Karpas-422 (cell line): ENCODE data around the gene PDZD2. TPM values are rescaled to one million over a fixed set of nuclear protein-coding genes. Genes with fewer than 3 reads are reported as not detected.
A peak's percentile ranks its signal among the peaks of the same experiment; 100 is the strongest.
"Not testable (repeated sequence)": the region's sequence is repeated elsewhere in the genome, so short reads cannot be mapped to it uniquely, and the experiment has no call there.

Experiments
- DNase-seq: peaks from one replicate; pipeline ENCODE4 v3.0.0-alpha.2; 2015
- H2AFZ ChIP-seq: fragments of 200-600 bp; sonication (generic); 2 replicates; pipeline ENCODE4 v1.6.1; 2014; ENCODE audit warnings: antibody characterized with exemption, low read length, mixed read lengths
- H3K27ac ChIP-seq: fragments of 200-600 bp; sonication (generic); 2 replicates; pipeline ENCODE4 v1.5.1; 2014; ENCODE audit warnings: mild to moderate bottlenecking, low read length, moderate library complexity
- H3K27me3 ChIP-seq: fragments of 200-600 bp; sonication (generic); 2 replicates; pipeline ENCODE4 v1.6.1; 2014; ENCODE audit warnings: low read length, mixed read lengths
- H3K36me3 ChIP-seq: fragments of 200-600 bp; sonication (generic); 2 replicates; pipeline ENCODE4 v1.6.1; 2014; ENCODE audit warnings: low read length, mixed read lengths; ENCODE audit not compliant: insufficient read depth
- H3K4me1 ChIP-seq: fragments of 200-600 bp; sonication (generic); 2 replicates; pipeline ENCODE4 v1.6.1; 2014; ENCODE audit warnings: mild to moderate bottlenecking, low read length, mixed read lengths
- H3K4me2 ChIP-seq: fragments of 200-600 bp; sonication (generic); 2 replicates; pipeline ENCODE4 v1.6.1; 2014; ENCODE audit warnings: low read length, low read depth, mild to moderate bottlenecking; ENCODE audit not compliant: poor library complexity, severe bottlenecking
- H3K4me3 ChIP-seq: fragments of 200-600 bp; sonication (generic); 2 replicates; pipeline ENCODE4 v1.5.1; 2014; ENCODE audit warnings: mild to moderate bottlenecking, antibody characterized with exemption, low read length, mixed read lengths
- H3K79me2 ChIP-seq: fragments of 200-600 bp; sonication (generic); 2 replicates; pipeline ENCODE4 v1.6.1; 2014; ENCODE audit warnings: mild to moderate bottlenecking, low read length, mixed read lengths
- H3K9ac ChIP-seq: fragments of 200-600 bp; sonication (generic); 2 replicates; pipeline ENCODE4 v1.6.0; 2014; ENCODE audit warnings: low read length
- H3K9me2 ChIP-seq: fragments of 200-600 bp; sonication (generic), shearing (Covaris generic); replicated peaks from 2 replicates; pipeline ENCODE4 v1.6.0; 2014; ENCODE audit warnings: mild to moderate bottlenecking, low read length, moderate library complexity; ENCODE audit not compliant: insufficient read depth
- H3K9me3 ChIP-seq: fragments of 300-700, 200-600 bp; sonication (generic); 2 replicates; pipeline ENCODE4 v1.6.1; 2014; ENCODE audit warnings: low read length, mixed read lengths
- H4K20me1 ChIP-seq: fragments of 200-600 bp; sonication (generic); 2 replicates; pipeline ENCODE4 v1.6.1; 2014; ENCODE audit warnings: mild to moderate bottlenecking, antibody characterized with exemption, low read length, low read depth; ENCODE audit not compliant: insufficient read depth
- total RNA-seq: library from RNA; depleted of rRNA; stranded (reverse); fragments of >200 nt; shearing (Covaris generic); gene quantifications from 2 replicates; pipeline ENCODE4 v1.2.3, GENCODE V29; 2014; ENCODE audit warnings: low replicate concordance

Gene PDZD2
- total RNA-seq, 1 experiment from 2014 or later = not detected

DNA sequence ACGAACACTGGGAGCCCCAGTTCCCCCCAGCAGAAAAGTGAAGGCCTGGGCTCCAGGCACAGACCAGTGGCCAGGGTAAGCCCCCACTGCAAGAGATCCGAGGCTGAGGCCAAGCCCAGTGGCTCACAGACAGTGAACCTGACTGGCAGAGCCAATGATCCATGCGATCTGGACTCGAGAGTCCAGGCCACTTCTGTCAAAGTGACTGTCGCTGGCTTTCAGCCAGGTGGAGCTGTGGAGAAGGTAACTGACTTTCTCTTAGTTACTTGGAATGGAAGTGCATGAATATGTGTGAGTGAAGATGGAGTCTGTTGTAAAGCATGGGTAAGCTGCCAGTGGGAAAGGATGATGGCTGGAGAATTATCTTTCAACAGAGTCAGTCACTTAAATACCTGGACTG lies 435.5 kb downstream of the PDZD2 start:
- Histone ChIP-seq H3K9me3 (no peaks in the 10 kb centered on the region), H3K27ac (no peak overlapping the region), H3K4me2 (no peak overlapping the region), H3K4me3 (no peak overlapping the region), H3K79me2 (no peaks in the 10 kb centered on the region), H3K9me2 (no peaks in the 10 kb centered on the region), H4K20me1 (no peaks in the 10 kb centered on the region), H3K27me3 (no peaks in the 10 kb centered on the region), H3K4me1 (no peaks in the 10 kb centered on the region), H3K36me3 (no peaks in the 10 kb centered on the region), H2AFZ (no peak overlapping the region), H3K9ac (no peak overlapping the region)
- no peak for DNase-seq

DNA sequence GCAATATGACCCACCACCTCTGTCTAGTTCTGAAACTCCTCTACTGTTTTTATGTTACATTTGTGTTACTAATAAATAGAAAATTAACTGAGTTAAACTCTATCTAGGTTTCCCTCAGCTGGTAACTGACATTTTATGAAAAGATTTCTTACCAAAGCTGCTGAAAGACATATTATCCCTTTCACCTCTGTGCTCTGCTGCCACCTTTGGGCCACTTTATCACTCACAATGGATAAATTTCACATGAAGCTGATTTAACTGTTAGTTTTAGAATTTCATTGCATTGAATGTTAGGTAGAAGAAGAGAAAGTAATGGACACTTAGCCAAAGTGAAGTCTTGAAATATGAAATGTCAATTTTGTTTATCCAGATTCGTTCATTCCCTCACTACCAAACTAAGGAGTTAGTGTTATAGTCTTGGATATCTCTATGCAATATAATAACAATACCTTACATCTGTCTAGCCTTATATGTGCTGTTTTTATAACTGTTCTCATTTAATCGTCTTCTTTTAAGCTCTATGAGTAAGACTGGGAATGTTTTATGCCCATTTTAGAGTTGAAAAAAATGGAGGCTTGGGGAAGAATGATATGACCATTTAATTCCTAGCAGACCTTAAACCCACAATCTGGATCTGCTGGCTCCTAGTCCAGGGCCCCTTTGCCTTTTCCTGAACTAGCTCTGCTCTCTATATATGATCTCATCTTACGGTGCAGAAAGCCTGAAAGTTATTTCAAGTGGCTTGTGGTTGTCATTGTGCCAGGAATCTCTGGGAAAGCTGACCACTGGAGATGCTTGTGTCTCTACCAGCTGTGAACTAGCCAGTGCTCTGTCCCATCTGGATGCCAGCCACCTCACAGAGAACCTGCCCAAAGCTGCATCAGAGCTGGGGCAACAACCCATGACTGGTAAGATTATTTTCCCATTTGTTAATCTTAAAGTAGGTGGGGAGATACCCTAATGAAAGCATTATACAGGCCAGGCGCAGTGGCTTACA lies 438.1 kb downstream of the PDZD2 start:
- Histone ChIP-seq H4K20me1 (no peaks in the 10 kb centered on the region), H3K36me3 (no peaks in the 10 kb centered on the region), H3K27me3 (no peaks in the 10 kb centered on the region), H3K9ac (no peak overlapping the region), H3K9me2 (no peaks in the 10 kb centered on the region), H3K4me2 (no peak overlapping the region), H3K4me3 (no peak overlapping the region), H3K27ac (no peak overlapping the region), H3K79me2 (no peaks in the 10 kb centered on the region), H3K9me3 (no peaks in the 10 kb centered on the region), H2AFZ (no peak overlapping the region), H3K4me1 (no peaks in the 10 kb centered on the region)
- peak; percentile 80 for DNase-seq

DNA sequence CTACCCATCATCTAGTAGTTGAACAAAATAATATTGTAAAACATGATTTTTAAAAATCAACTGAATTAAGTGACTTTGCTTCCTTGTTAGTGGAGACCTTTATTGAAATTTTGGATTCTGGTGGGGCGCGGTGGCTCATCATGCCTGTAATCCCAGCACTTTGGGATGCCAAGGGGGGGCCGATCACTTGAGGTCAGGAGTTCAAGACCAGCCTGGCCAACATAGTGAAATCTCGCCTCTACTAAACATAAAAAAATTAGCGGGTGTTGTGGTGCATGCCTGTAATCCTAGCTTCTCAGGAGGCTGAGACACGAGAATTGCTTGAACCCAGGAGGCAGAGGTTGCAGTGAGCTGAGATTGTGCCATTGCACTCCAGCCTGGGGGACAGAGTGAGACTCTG lies 439.9 kb downstream of the PDZD2 start:
- not testable (repeated sequence) for H3K36me3 ChIP-seq, H3K9ac ChIP-seq, H3K9me2 ChIP-seq, H2AFZ ChIP-seq, H3K4me1 ChIP-seq, H3K79me2 ChIP-seq, H3K4me3 ChIP-seq, H3K4me2 ChIP-seq, H4K20me1 ChIP-seq, H3K9me3 ChIP-seq, H3K27me3 ChIP-seq, H3K27ac ChIP-seq, DNase-seq

DNA sequence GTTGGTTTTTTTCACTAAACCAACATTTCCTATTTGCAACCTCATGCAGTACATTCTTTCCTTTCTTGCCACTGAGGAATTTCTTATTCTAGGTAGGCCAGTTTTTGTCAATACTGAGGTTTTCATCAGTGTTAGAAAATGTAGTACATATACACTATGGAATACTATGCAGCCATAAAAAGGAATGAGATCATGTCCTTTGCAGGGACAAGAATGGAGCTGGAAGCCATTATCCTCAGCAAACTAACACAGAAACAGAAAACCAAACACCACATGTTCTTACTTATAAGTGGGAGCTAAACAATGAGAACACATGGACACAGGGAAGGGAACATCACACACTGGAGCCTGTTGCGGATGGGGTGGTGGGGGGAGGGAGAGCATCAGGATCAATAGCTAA lies 441.6 kb downstream of the PDZD2 start:
- not testable (repeated sequence) for DNase-seq, H3K4me3 ChIP-seq, H4K20me1 ChIP-seq, H3K9ac ChIP-seq, H3K4me1 ChIP-seq, H3K4me2 ChIP-seq, H3K27me3 ChIP-seq, H3K9me2 ChIP-seq, H2AFZ ChIP-seq, H3K27ac ChIP-seq, H3K9me3 ChIP-seq, H3K79me2 ChIP-seq, H3K36me3 ChIP-seq

DNA sequence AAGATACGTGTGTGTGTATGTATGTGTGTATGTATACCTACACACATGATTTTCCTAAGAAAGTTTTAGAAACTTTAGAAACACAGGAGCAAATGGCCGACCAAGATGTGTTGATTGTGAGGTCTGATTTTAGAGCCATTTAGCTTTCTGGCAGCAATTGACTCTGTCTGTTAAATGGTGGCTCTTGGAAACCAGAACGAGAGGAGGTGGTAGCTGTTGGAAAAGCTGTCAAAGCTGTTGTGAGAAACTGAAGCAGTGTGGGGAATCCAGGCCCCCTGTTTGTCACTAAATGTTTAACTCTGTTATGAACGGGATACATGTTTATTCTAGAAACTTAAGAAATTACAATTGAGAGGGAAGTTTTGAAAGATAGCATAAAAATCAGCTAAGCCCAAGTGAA lies 443.8 kb downstream of the PDZD2 start:
- no peaks in the 10 kb centered on the region for H3K36me3 ChIP-seq
- H3K9ac ChIP-seq = no peak overlapping the region
- no peaks in the 10 kb centered on the region for H4K20me1 ChIP-seq
- H3K79me2 ChIP-seq = no peaks in the 10 kb centered on the region
- no peaks in the 10 kb centered on the region for H3K27me3 ChIP-seq
- DNase-seq = no peak
- H3K27ac ChIP-seq = no peak overlapping the region
- H3K4me2 ChIP-seq = no peak overlapping the region
- H3K4me3 ChIP-seq = no peak overlapping the region
- no peak overlapping the region for H2AFZ ChIP-seq
- no peaks in the 10 kb centered on the region for H3K9me3 ChIP-seq
- no peaks in the 10 kb centered on the region for H3K4me1 ChIP-seq
- no peaks in the 10 kb centered on the region for H3K9me2 ChIP-seq

DNA sequence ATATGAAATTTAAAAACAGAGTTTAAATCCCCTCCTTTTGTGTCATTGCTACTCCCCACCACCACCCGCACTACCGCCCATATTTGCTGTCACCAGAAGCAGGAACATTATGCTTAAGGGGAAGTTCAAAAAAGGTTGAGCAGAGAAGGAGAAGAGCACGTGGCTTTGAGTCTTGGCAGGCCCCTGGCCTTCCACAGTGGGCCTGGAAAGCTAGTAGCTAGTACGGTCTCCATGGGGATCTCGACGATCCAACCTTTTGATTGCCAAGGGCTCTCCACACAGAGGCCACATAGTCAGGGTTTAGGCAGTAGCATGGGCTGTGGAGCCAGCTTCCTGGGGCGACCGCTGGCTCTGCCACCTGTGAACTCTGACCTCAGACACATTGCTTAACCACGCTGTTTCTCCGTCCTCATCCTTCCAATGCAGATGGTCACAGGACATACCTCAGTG lies 445.1 kb downstream of the PDZD2 start:
- no peak overlapping the region for H3K4me3 ChIP-seq
- no peaks in the 10 kb centered on the region for H3K36me3 ChIP-seq
- no peaks in the 10 kb centered on the region for H3K79me2 ChIP-seq
- H3K9ac ChIP-seq = no peak overlapping the region
- no peaks in the 10 kb centered on the region for H4K20me1 ChIP-seq
- H3K9me3 ChIP-seq = no peaks in the 10 kb centered on the region
- no peak overlapping the region for H3K4me2 ChIP-seq
- no peak overlapping the region for H2AFZ ChIP-seq
- H3K27me3 ChIP-seq = no peaks in the 10 kb centered on the region
- no peaks in the 10 kb centered on the region for H3K4me1 ChIP-seq
- H3K9me2 ChIP-seq = no peaks in the 10 kb centered on the region
- H3K27ac ChIP-seq = no peak overlapping the region
- no peak for DNase-seq

DNA sequence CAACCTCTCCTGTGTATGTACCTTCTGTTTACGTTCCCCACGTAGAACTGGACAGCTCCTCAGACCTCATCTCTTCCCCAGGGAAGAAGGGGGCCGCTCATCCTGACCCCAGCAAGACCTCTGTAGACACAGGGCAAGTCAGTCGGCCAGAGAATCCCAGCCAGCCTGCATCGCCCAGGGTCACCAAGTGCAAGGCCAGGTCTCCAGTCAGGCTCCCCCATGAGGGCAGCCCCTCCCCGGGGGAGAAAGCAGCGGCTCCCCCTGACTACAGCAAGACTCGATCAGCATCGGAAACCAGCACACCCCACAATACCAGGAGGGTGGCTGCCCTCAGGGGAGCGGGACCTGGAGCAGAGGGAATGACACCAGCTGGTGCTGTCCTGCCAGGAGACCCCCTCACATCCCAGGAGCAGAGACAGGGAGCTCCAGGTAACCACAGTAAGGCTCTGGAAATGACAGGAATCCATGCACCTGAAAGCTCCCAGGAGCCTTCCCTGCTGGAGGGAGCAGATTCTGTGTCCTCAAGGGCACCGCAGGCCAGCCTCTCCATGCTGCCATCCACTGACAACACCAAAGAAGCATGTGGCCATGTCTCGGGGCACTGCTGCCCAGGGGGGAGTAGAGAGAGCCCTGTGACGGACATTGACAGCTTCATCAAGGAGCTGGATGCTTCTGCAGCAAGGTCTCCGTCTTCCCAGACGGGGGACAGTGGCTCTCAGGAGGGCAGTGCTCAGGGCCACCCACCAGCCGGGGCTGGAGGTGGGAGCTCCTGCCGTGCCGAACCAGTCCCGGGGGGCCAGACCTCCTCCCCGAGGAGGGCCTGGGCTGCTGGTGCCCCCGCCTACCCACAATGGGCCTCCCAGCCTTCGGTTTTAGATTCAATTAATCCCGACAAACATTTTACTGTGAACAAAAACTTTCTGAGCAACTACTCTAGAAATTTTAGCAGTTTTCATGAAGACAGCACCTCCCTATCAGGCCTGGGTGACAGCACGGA lies 448.5 kb downstream of the PDZD2 start:
- no peak overlapping the region for H3K9ac ChIP-seq

DNA sequence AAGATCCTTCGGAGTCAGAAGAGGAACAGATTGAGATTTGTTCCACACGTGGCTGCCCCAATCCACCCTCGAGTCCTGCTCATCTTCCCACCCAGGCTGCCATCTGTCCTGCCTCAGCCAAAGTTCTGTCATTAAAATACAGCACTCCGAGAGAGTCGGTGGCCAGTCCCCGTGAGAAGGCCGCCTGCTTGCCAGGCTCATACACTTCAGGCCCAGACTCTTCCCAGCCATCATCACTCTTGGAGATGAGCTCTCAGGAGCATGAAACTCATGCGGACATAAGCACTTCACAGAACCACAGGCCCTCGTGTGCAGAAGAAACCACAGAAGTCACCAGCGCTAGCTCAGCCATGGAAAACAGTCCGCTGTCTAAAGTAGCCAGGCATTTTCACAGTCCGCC lies 449.3 kb downstream of the PDZD2 start:
- no peak for DNase-seq
- no peaks in the 10 kb centered on the region for H3K9me3 ChIP-seq

More for the DNA sequence above, 448.5 kb downstream of the PDZD2 start:
- Histone ChIP-seq H3K4me2 (no peak overlapping the region), H3K9me2 (no peaks in the 10 kb centered on the region), H3K4me3 (no peak overlapping the region), H3K9me3 (no peaks in the 10 kb centered on the region), H3K27me3 (no peaks in the 10 kb centered on the region), H2AFZ (no peak overlapping the region), H3K36me3 (no peaks in the 10 kb centered on the region), H3K27ac (no peak overlapping the region), H3K4me1 (no peaks in the 10 kb centered on the region), H4K20me1 (no peaks in the 10 kb centered on the region), H3K79me2 (no peaks in the 10 kb centered on the region)
- DNase-seq = no peak

More for the DNA sequence above, 449.3 kb downstream of the PDZD2 start:
- Histone ChIP-seq H3K79me2 (no peaks in the 10 kb centered on the region), H3K9ac (no peak overlapping the region), H3K4me3 (no peak overlapping the region), H3K27ac (no peak overlapping the region), H3K27me3 (no peaks in the 10 kb centered on the region), H2AFZ (no peak overlapping the region), H3K4me1 (no peaks in the 10 kb centered on the region), H3K9me2 (no peaks in the 10 kb centered on the region), H3K4me2 (no peak overlapping the region), H3K36me3 (no peaks in the 10 kb centered on the region), H4K20me1 (no peaks in the 10 kb centered on the region)
